NCI-H1092 treated with DMSO at 0.1 percent for 48 hours (cell line): Measurements from ENCODE around the gene COL18A1.

Source experiments
- DNase-seq: peaks from one replicate; lab custom pipeline; 2025; lab: John Stamatoyannopoulos, UW

The COL18A1 gene

GRCh38 chr21:45507888-45508508 is 103.0 kb downstream of the COL18A1 start:
- no peak for DNase-seq

- DNase-seq, result no peak
Measured at GRCh38 chr21:45508607-45509565, 103.9 kb downstream of the COL18A1 start.

GRCh38 chr21:45509566-45510465 is 104.9 kb downstream of the COL18A1 start:
- DNase-seq, result no peak

- no peak for DNase-seq
Measured at GRCh38 chr21:45510466-45510955, 105.5 kb downstream of the COL18A1 start.

- no peak for DNase-seq
Measured at GRCh38 chr21:45511007-45511406, 106.0 kb downstream of the COL18A1 start.

- no peak for DNase-seq
Measured at GRCh38 chr21:45511661-45512431, 106.9 kb downstream of the COL18A1 start.

GRCh38 chr21:45512626-45513002 is 107.6 kb downstream of the COL18A1 start:
- no peak for DNase-seq

- no peak for DNase-seq
Measured at GRCh38 chr21:45513003-45513717, 108.2 kb downstream of the COL18A1 start.

- DNase-seq, result no peak
Measured at GRCh38 chr21:45513741-45514310, 108.9 kb downstream of the COL18A1 start.

GRCh38 chr21:45514311-45515021 is 109.5 kb downstream of the COL18A1 start:
- DNase-seq, result no peak

- no peak for DNase-seq
Measured at GRCh38 chr21:45515241-45516061, 110.5 kb downstream of the COL18A1 start.

GRCh38 chr21:45516071-45516670 is 111.2 kb downstream of the COL18A1 start:
- DNase-seq, result no peak

GRCh38 chr21:45516671-45517151 is 111.7 kb downstream of the COL18A1 start:
- no peak for DNase-seq

GRCh38 chr21:45517249-45518065 is 112.5 kb downstream of the COL18A1 start:
- DNase-seq, result no peak

- DNase-seq, result no peak
Measured at GRCh38 chr21:45518742-45519141, 113.8 kb downstream of the COL18A1 start.

GRCh38 chr21:45519182-45519581 is 114.2 kb downstream of the COL18A1 start:
- no peak for DNase-seq

- no peak for DNase-seq
Measured at GRCh38 chr21:45521241-45521640, 116.3 kb downstream of the COL18A1 start.
